H1 (cell line): Measurements from ENCODE around the gene HSP90B1. TPM values are rescaled to one million over a fixed set of nuclear protein-coding genes. Genes with fewer than 3 reads are reported as not detected.

Source experiments
- CTCF ChIA-PET: fragments of 300-600 bp; sonication (Branson Sonifier 250); formaldehyde crosslinking; loops from one replicate; lab custom pipeline; 2021; ENCODE audit not compliant: partially characterized antibody; lab: Charles Lee
- POLR2A ChIA-PET: fragments of 300-600 bp; sonication (Branson Sonifier 250); formaldehyde crosslinking; loops from one replicate; lab custom pipeline; 2021; ENCODE audit warnings: inconsistent platforms; ENCODE audit not compliant: partially characterized antibody; lab: Charles Lee
- DNase-seq, 2 experiments: peaks; one replicate each; pipeline versions ENCODE4 v3.0.0 to v3.0.0-alpha.2; 2010 to 2022; ENCODE audit warnings: low spot score in 2 of 2, low read depth in 1 of 2, mixed read lengths in 1 of 2
- FAIRE-seq: peaks from 2 replicates; lab custom pipeline; 2011; peaks lifted over from hg19 to GRCh38; lab: Jason Lieb, UNC
- H2AFZ ChIP-seq: 2 replicates; pipeline ENCODE4 v1.8.1; 2012; ENCODE audit warnings: low read length, inconsistent platforms
- H2AK5ac ChIP-seq: 2 replicates; pipeline ENCODE4 v1.6.1; 2013; ENCODE audit warnings: low read depth, low read length
- H2BK120ac ChIP-seq: replicated peaks from 2 replicates; pipeline ENCODE3; 2013; ENCODE audit warnings: low read depth, low read length, inconsistent platforms
- H2BK12ac ChIP-seq: 2 replicates; pipeline ENCODE4 v1.6.1; 2013; ENCODE audit warnings: low read depth, low read length
- H2BK15ac ChIP-seq: 2 replicates; pipeline ENCODE4 v1.6.1; 2013; ENCODE audit warnings: low read length
- H2BK20ac ChIP-seq: 2 replicates; pipeline ENCODE4 v1.6.1; 2013; ENCODE audit warnings: low read length
- H2BK5ac ChIP-seq: 2 replicates; pipeline ENCODE4 v1.6.1; 2013; ENCODE audit warnings: low read depth, low read length
- H3K14ac ChIP-seq: 2 replicates; pipeline ENCODE4 v1.6.1; 2013; ENCODE audit warnings: inconsistent platforms; ENCODE audit not compliant: insufficient read length
- H3K18ac ChIP-seq: 2 replicates; pipeline ENCODE4 v1.6.1; 2013; ENCODE audit warnings: low read length; ENCODE audit errors: extremely low read depth
- H3K23ac ChIP-seq: 2 replicates; pipeline ENCODE4 v1.6.1; 2013; ENCODE audit warnings: inconsistent platforms; ENCODE audit not compliant: insufficient read length
- H3K23me2 ChIP-seq: 2 replicates; pipeline ENCODE4 v1.6.1; 2013; ENCODE audit warnings: low read depth, low read length
- H3K27ac ChIP-seq: 2 replicates; pipeline ENCODE4 v1.6.1; 2011; ENCODE audit warnings: low read depth, low read length, inconsistent platforms
- H3K27me3 ChIP-seq, 4 experiments: replicated peaks in 1 of 4; 1 replicate in 1 of 4; 2 replicates in 3 of 4; pipeline versions ENCODE4 v1.6.1 to v1.8.1; 2011 to 2013; ENCODE audit warnings: low read length in 3 of 4, mild to moderate bottlenecking in 3 of 4, inconsistent platforms in 2 of 4, mixed read lengths in 2 of 4, moderate library complexity in 1 of 4; ENCODE audit not compliant: control insufficient read depth in 3 of 4, insufficient read depth in 3 of 4; ENCODE audit errors: extremely low read depth in 1 of 4
- H3K36me3 ChIP-seq, 4 experiments: 2 replicates each; pipeline versions ENCODE4 v1.6.1 to v1.8.1; 2011 to 2013; ENCODE audit warnings: mild to moderate bottlenecking in 4 of 4, low read length in 3 of 4, moderate library complexity in 2 of 4, control low read depth in 1 of 4, inconsistent platforms in 1 of 4; ENCODE audit not compliant: insufficient read depth in 4 of 4, control insufficient read depth in 2 of 4
- H3K4ac ChIP-seq: replicated peaks from 2 replicates; pipeline ENCODE3; 2013; ENCODE audit warnings: low read length, low read depth, mixed read lengths, inconsistent platforms; ENCODE audit not compliant: insufficient read length
- H3K4me1 ChIP-seq, 4 experiments: replicated peaks in 1 of 4; 1 replicate in 1 of 4; 2 replicates in 3 of 4; pipeline versions ENCODE4 v1.6.1 to v1.8.1; 2011 to 2013; ENCODE audit warnings: low read length in 3 of 4, inconsistent platforms in 2 of 4, mixed read lengths in 1 of 4; ENCODE audit not compliant: insufficient read depth in 4 of 4, control insufficient read depth in 3 of 4
- H3K4me2 ChIP-seq, 2 experiments: 2 replicates each; pipeline versions ENCODE4 v1.6.1 to v1.8.1; 2011 to 2013; ENCODE audit warnings: low read depth in 2 of 2, low read length in 2 of 2, control low read depth in 1 of 2, inconsistent platforms in 1 of 2, mild to moderate bottlenecking in 1 of 2; ENCODE audit not compliant: insufficient read depth in 1 of 2
- H3K4me3 ChIP-seq, 4 experiments: fragments of 200-600, 300-600 bp in 1 of 4; sonication (generic), shearing (Covaris generic), sonication (Bioruptor Twin) in 1 of 4; 2 replicates each; pipeline versions ENCODE4 v1.5.1 to v1.8.1; 2011 to 2016; ENCODE audit warnings: low read length in 4 of 4, low read depth in 3 of 4, control low read depth in 2 of 4, inconsistent platforms in 2 of 4, mild to moderate bottlenecking in 2 of 4, mixed read lengths in 1 of 4, moderate library complexity in 1 of 4; ENCODE audit not compliant: insufficient read depth in 2 of 4; ENCODE audit errors: extremely low read depth in 1 of 4
- H3K56ac ChIP-seq: replicated peaks from 2 replicates; pipeline ENCODE3; 2013; ENCODE audit warnings: low read depth, mild to moderate bottlenecking, mixed read lengths, low read length, inconsistent platforms; ENCODE audit not compliant: insufficient read length
- H3K79me1 ChIP-seq: 2 replicates; pipeline ENCODE4 v1.6.1; 2013; ENCODE audit warnings: low read depth, low read length, control low read depth
- H3K79me2 ChIP-seq, 2 experiments: 2 replicates each; pipeline versions ENCODE4 v1.6.1 to v1.8.1; 2012 to 2013; ENCODE audit warnings: low read length in 2 of 2, mild to moderate bottlenecking in 2 of 2, inconsistent platforms in 1 of 2; ENCODE audit not compliant: insufficient read depth in 2 of 2, control insufficient read depth in 1 of 2
- H3K9ac ChIP-seq, 4 experiments: replicated peaks in 1 of 4; 1 replicate in 1 of 4; 2 replicates in 3 of 4; pipeline versions ENCODE4 v1.6.1 to v1.8.1; 2011 to 2013; ENCODE audit warnings: low read depth in 3 of 4, low read length in 3 of 4, control low read depth in 2 of 4, mild to moderate bottlenecking in 2 of 4, moderate library complexity in 2 of 4, inconsistent platforms in 1 of 4; ENCODE audit errors: extremely low read depth in 1 of 4
- H3K9me3 ChIP-seq, 2 experiments: 2 replicates each; pipeline versions ENCODE4 v1.6.1 to v1.8.1; 2012 to 2013; ENCODE audit warnings: mild to moderate bottlenecking in 2 of 2, moderate library complexity in 2 of 2, control low read depth in 1 of 2, inconsistent platforms in 1 of 2, low read depth in 1 of 2, low read length in 1 of 2, mixed read lengths in 1 of 2; ENCODE audit not compliant: insufficient read depth in 2 of 2
- H4K20me1 ChIP-seq, 2 experiments: replicated peaks in 1 of 2; 2 replicates each; pipeline versions ENCODE3 to v1.8.1; 2011 to 2013; ENCODE audit warnings: inconsistent platforms in 2 of 2, low read length in 2 of 2, mild to moderate bottlenecking in 1 of 2; ENCODE audit not compliant: insufficient read depth in 2 of 2, control insufficient read depth in 1 of 2
- H4K5ac ChIP-seq: 2 replicates; pipeline ENCODE4 v1.6.1; 2013; ENCODE audit warnings: low read length, low read depth, mixed read lengths, inconsistent platforms; ENCODE audit not compliant: insufficient read length
- H4K8ac ChIP-seq: 2 replicates; pipeline ENCODE4 v1.8.0; 2013; ENCODE audit warnings: mild to moderate bottlenecking, moderate library complexity, low read length, inconsistent platforms; ENCODE audit not compliant: insufficient read depth; ENCODE audit errors: extremely low read depth
- H4K91ac ChIP-seq: replicated peaks from 2 replicates; pipeline ENCODE3; 2013; ENCODE audit warnings: low read length, mixed read lengths, inconsistent platforms; ENCODE audit not compliant: insufficient read length
- ASH2L ChIP-seq: fragments of 200-600, 300-600 bp; sonication (generic); IDR thresholded peaks from one replicate; pipeline ENCODE4 v1.7.1; 2017; ENCODE audit warnings: low read length
- HDAC6 ChIP-seq: IDR thresholded peaks from one replicate; pipeline ENCODE4 v1.7.1; 2012; ENCODE audit warnings: low read depth, mild to moderate bottlenecking, inconsistent platforms, low read length, moderate library complexity
- MAFK ChIP-seq: IDR thresholded peaks from 2 replicates; pipeline ENCODE4 v1.6.1; 2012; ENCODE audit warnings: low read depth, mild to moderate bottlenecking, improper control_type of control experiment, low read length
- RAD21 ChIP-seq, 2 experiments: IDR thresholded peaks in 1 of 2; conservative IDR thresholded peaks in 1 of 2; 2 replicates each; pipeline ENCODE4 v1.6.1; 2011; ENCODE audit warnings: low read depth in 2 of 2, low read length in 2 of 2, improper control_type of control experiment in 1 of 2, inconsistent platforms in 1 of 2, mild to moderate bottlenecking in 1 of 2, moderate library complexity in 1 of 2
- WGBS, 2 experiments: shearing (Covaris generic) in 1 of 2; methylation state at CpG; one replicate each; pipeline versions ENCODE4 v1.1.6 to v1.1.7; 2013 to 2015; ENCODE audit warnings: low lambda C conversion rate in 2 of 2, mixed read lengths in 2 of 2, inconsistent platforms in 1 of 2, low coverage in 1 of 2, missing lambda C conversion rate in 1 of 2; ENCODE audit not compliant: insufficient replicate concordance in 2 of 2, insufficient coverage in 1 of 2, insufficient read length in 1 of 2; ENCODE audit errors: extremely low coverage in 1 of 2, missing lambda C conversion rate in 1 of 2; 5-methylcytosine and 5-hydroxymethylcytosine counted together
- polyA plus RNA-seq, 7 experiments: library from polyadenylated mRNA; depleted of rRNA in 3 of 7; stranded (reverse) in 5 of 7; unstranded in 2 of 7; fragments of >200 nt in 5 of 7; fragments of 200-250 nt in 2 of 7; gene quantifications; 1 replicate in 5 of 7; 2 replicates in 1 of 7; 4 replicates in 1 of 7; pipeline versions ENCODE4 v1.2.1 to v1.2.3, GENCODE V29; 2011 to 2013; ENCODE audit warnings: missing spikeins in 2 of 7, mixed read lengths in 2 of 7
- total RNA-seq: library from RNA; stranded (reverse); fragmentation: NEBNext Ultra II Directional; extraction: Animal tissue kit (Norgen Biotek cat#: 25700); gene quantifications from 2 replicates; pipeline ENCODE4 v1.2.1, GENCODE V29; 2021
- TF ChIP-seq, protein P1 (sequence below): IDR thresholded peaks from 2 replicates; pipeline ENCODE4 v1.6.1; 2011; ENCODE audit warnings: low read length, improper control_type of control experiment

Gene HSP90B1
- total and polyA plus RNA-seq, 2 of the 8 experiments (the other 6 are each of a cell fraction or from before 2014, with no cell fraction given) = 161 to 847 TPM

DNA sequence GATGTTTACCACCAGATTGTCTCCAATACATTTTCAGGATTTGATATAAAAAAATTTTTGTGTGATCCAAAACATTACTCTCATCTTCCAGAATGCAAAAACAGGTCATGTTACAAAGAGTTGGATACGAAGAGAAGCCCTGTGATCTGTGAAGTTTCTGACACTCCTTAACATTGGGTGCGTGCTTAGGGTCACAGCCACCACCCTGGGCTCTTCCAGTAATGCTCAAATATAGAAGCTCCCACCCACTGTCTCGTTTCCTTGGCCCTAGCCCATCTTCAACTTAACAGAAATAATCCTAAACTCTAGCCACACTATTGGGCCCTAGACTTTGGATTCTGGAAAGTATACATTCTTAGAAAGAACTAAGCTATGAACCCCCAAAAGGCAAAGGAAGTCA is 32.9 kb upstream of the HSP90B1 start:
- TF ChIP-seq RAD21 (IDR thresholded peaks at IDR 0.05 in 1 of 2, conservative IDR thresholded peaks at IDR 0.05 in 1 of 2; ENCODE audit: low read depth in 2 of 2, low read length in 2 of 2) (no peak), ASH2L (no peak), HDAC6 (no peak), MAFK (no peak)
- TF ChIP-seq, protein P1, sequence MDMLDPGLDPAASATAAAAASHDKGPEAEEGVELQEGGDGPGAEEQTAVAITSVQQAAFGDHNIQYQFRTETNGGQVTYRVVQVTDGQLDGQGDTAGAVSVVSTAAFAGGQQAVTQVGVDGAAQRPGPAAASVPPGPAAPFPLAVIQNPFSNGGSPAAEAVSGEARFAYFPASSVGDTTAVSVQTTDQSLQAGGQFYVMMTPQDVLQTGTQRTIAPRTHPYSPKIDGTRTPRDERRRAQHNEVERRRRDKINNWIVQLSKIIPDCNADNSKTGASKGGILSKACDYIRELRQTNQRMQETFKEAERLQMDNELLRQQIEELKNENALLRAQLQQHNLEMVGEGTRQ = no peak
- H3K79me2 ChIP-seq = no peaks in the 10 kb centered on the region
- H3K9ac ChIP-seq = no peak overlapping the region
- H3K23ac ChIP-seq = no peak overlapping the region
- H2BK120ac ChIP-seq = no peak overlapping the region
- H3K18ac ChIP-seq = no peak overlapping the region
- H2BK20ac ChIP-seq = no peak overlapping the region
- no peak overlapping the region for H4K5ac ChIP-seq
- H3K9me3 ChIP-seq = no peaks in the 10 kb centered on the region
- H4K8ac ChIP-seq = no peak overlapping the region
- H2AK5ac ChIP-seq = no peak overlapping the region
- H3K27ac ChIP-seq = no peak overlapping the region
- WGBS, 2 experiments = 74% methylated on average over 3 of the region's 3 CpGs; no CpG with 5 or more reads in 1 of the 2 experiments
- FAIRE-seq = no peak
- no peaks in the 10 kb centered on the region for H3K27me3 ChIP-seq
- no peak overlapping the region for H3K4me3 ChIP-seq
- H3K4me1 ChIP-seq = no peaks in the 10 kb centered on the region
- no peaks in the 10 kb centered on the region; a peak in 1 of 8 replicates for H3K36me3 ChIP-seq
- H2BK5ac ChIP-seq = no peak overlapping the region
- ChIA-PET CTCF (interaction anchor here (0.6 to 2.8 kb wide), 2 partner anchors 19 to 1557 kb away, joined by 3 to 8 read pairs; no protein-coding TSS in a partner anchor), POLR2A (interaction anchor here (0.8 kb wide), 1 partner anchor 9 kb away, joined by 3 read pairs; no protein-coding TSS in a partner anchor)
- no peak overlapping the region for H2AFZ ChIP-seq
- no peak overlapping the region for H3K56ac ChIP-seq
- no peak overlapping the region for H3K4ac ChIP-seq
- H4K20me1 ChIP-seq = no peaks in the 10 kb centered on the region
- H3K14ac ChIP-seq = no peak overlapping the region
- no peak overlapping the region for H4K91ac ChIP-seq
- H3K79me1 ChIP-seq = no peaks in the 10 kb centered on the region
- no peak overlapping the region for H3K4me2 ChIP-seq
- no peak overlapping the region for H2BK12ac ChIP-seq
- H2BK15ac ChIP-seq = no peak overlapping the region
- no peak for DNase-seq
- no peaks in the 10 kb centered on the region for H3K23me2 ChIP-seq
